PFSK-1 (cell line): ENCODE measurements around the gene PID1.

Source experiments
- FOXP2 ChIP-seq: optimal IDR thresholded peaks from 2 replicates; pipeline ENCODE3; 2011; ENCODE audit warnings: borderline replicate concordance, control low read depth, inconsistent platforms; ENCODE audit not compliant: insufficient read depth; ENCODE audit errors: extremely low read length, extremely low read depth
- POLR2AphosphoS5 ChIP-seq: IDR thresholded peaks from 2 replicates; pipeline ENCODE4 v1.6.1; 2012; ENCODE audit warnings: low read depth, mild to moderate bottlenecking, control low read depth, low read length, moderate library complexity
- REST ChIP-seq, 2 experiments: IDR thresholded peaks; 2 replicates each; pipeline versions ENCODE4 v1.6.1 to v1.8.0; 2011 to 2012; ENCODE audit warnings: low read depth in 2 of 2, low read length in 2 of 2, control low read depth in 1 of 2, inconsistent platforms in 1 of 2, mild to moderate bottlenecking in 1 of 2, moderate library complexity in 1 of 2; ENCODE audit not compliant: insufficient read depth in 1 of 2
- SIN3A ChIP-seq: IDR thresholded peaks from 2 replicates; pipeline ENCODE4 v1.6.1; 2012; ENCODE audit warnings: mild to moderate bottlenecking, low read length, moderate library complexity, borderline replicate concordance; ENCODE audit not compliant: insufficient read depth
- TAF1 ChIP-seq: IDR thresholded peaks from 2 replicates; pipeline ENCODE4 v1.6.1; 2012; ENCODE audit warnings: low read length, control low read depth, borderline replicate concordance; ENCODE audit not compliant: insufficient read depth

Gene PID1

DNA sequence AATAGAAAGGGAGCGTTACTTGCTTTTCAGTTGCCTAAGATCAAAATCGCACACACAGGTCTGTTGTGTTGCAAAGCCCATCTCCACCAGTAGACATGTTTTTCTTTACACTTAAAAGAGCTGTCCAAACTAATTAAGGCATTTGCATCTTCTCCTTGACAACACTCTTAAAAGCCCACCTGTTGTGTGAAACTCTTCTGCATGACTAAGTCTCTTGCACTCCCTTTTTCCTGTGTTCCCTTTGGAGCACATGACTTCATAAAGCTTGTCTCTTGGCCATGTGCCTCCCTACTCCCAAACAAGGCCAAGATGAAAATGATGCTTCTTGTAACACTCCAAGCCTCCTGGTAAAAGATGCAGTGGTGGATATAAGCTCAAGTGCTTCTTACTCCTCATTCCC, 26.1 kb downstream of the PID1 start:
- TF ChIP-seq POLR2AphosphoS5 (no peak), SIN3A (no peak), FOXP2 (no peak), REST (IDR thresholded peaks at IDR 0.05; ENCODE audit: insufficient read depth in 1 of 2, low read depth in 2 of 2, low read length in 2 of 2) (no peak), TAF1 (no peak)

- TF ChIP-seq REST (IDR thresholded peaks at IDR 0.05; ENCODE audit: insufficient read depth in 1 of 2, low read depth in 2 of 2, low read length in 2 of 2) (no peak), SIN3A (no peak), POLR2AphosphoS5 (no peak), TAF1 (no peak), FOXP2 (no peak)
Measured at GRCh38 chr2:229243890-229244560, 27.1 kb downstream of the PID1 start.

- no peak for TF ChIP-seq SIN3A
- no peak for TF ChIP-seq REST (IDR thresholded peaks at IDR 0.05; ENCODE audit: insufficient read depth in 1 of 2, low read depth in 2 of 2, low read length in 2 of 2)
- no peak for TF ChIP-seq TAF1
- TF ChIP-seq FOXP2 = no peak
- no peak for TF ChIP-seq POLR2AphosphoS5
Measured at GRCh38 chr2:229240984-229241491, 30.0 kb downstream of the PID1 start.

DNA sequence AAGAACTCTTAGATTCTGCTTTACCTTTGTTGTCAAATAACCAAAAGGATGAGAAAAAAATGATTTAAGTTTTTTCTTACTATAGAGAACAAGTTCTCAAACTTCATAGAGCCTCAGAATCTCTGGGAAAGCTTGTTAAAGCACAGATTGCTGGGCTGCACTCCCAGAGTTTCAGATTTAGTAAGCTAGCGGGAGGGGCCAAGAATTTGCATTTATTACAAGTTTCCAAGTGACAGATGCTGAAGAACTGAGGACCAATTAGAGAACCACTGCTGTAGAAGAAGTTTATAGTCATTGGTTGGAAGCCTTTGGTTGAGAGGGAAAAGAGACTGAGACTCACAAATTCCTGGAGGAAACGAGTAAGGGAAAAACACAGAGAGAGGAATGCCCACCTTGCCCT, 32.1 kb downstream of the PID1 start:
- no peak for TF ChIP-seq SIN3A
- TF ChIP-seq FOXP2 = no peak
- no peak for TF ChIP-seq REST (IDR thresholded peaks at IDR 0.05; ENCODE audit: insufficient read depth in 1 of 2, low read depth in 2 of 2, low read length in 2 of 2)
- TF ChIP-seq TAF1 = no peak
- no peak for TF ChIP-seq POLR2AphosphoS5
